LNCaP clone FGC (cell line): ENCODE results near the gene ACAA2.
"Not testable (repeated sequence)": the region's sequence is repeated elsewhere in the genome, so short reads cannot be mapped to it uniquely, and the experiment has no call there.

Source experiments
- DNase-seq: peaks from one replicate; pipeline ENCODE4 v3.0.0-alpha.2; 2011; ENCODE audit warnings: low read depth
- H3K4me3 ChIP-seq: 2 replicates; pipeline ENCODE4 v1.5.1; 2011; ENCODE audit warnings: mild to moderate bottlenecking, low read depth, low read length, control low read depth
- CTCF ChIP-seq: IDR thresholded peaks from 2 replicates; pipeline ENCODE4 v1.5.1; 2012; ENCODE audit warnings: mild to moderate bottlenecking; ENCODE audit not compliant: control insufficient read depth, insufficient read depth; ENCODE audit errors: extremely low read depth

Gene ACAA2

GRCh38 chr18:49798001-49798400, 15.3 kb downstream of the ACAA2 start:
- DNase-seq, result no peak

GRCh38 chr18:49795612-49796552, 17.5 kb downstream of the ACAA2 start:
- no peak for TF ChIP-seq CTCF
- no peak overlapping the region for H3K4me3 ChIP-seq
- peak; percentile 47 for DNase-seq

More at GRCh38 chr18:49798001-49798400, 15.3 kb downstream of the ACAA2 start:
- no peak for TF ChIP-seq CTCF
- no peak overlapping the region for H3K4me3 ChIP-seq

GRCh38 chr18:49794743-49795142, 18.6 kb downstream of the ACAA2 start:
- TF ChIP-seq CTCF, result no peak
- DNase-seq, result no peak
- H3K4me3 ChIP-seq, result no peak overlapping the region

GRCh38 chr18:49789560-49790134, 23.7 kb downstream of the ACAA2 start:
- not testable (repeated sequence) for H3K4me3 ChIP-seq, DNase-seq

GRCh38 chr18:49788327-49788898, 24.9 kb downstream of the ACAA2 start:
- no peak overlapping the region for H3K4me3 ChIP-seq
- no peak for TF ChIP-seq CTCF
- no peak for DNase-seq

- TF ChIP-seq CTCF, result no peak
- H3K4me3 ChIP-seq, result no peak overlapping the region
- no peak for DNase-seq
These were observed 27.2 kb downstream of the ACAA2 start for GRCh38 chr18:49786019-49786720.
